ENCODE measurements around the gene AKR1B15.

The AKR1B15 gene

DNA sequence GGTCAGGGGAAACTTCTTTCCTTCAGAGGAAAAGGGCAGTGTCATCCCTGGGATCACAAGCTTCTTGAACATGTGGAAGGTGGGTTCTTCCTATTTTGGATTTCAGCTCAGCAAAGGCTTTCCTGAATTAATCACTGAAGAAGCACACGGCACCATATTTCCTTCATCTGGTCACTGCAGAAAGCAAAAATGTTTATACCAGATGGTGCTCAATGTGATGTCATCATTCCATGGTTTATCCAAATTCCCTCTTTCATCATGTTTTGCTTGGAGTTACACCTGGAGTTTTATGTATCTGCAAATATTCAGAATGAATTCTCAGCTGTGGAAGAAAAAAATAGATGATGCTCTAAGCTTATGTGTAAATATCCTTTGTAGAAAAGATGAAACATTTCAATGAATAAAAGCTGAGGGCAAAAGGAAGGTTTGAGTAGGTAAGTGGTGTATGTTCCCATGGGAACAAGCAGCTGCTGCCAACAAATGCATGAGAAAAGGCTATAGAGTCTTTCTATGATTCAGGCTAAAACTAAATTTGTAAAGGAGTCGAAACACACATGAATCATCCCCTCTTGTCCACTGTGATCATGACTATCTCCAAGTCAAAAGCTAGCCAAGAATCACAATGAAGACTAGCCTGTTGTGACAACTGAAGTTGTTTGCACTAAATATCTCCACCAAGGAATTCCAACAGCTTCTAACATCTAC lies 70.9 kb downstream of the AKR1B15 start:
- no peak for DNase-seq

DNA sequence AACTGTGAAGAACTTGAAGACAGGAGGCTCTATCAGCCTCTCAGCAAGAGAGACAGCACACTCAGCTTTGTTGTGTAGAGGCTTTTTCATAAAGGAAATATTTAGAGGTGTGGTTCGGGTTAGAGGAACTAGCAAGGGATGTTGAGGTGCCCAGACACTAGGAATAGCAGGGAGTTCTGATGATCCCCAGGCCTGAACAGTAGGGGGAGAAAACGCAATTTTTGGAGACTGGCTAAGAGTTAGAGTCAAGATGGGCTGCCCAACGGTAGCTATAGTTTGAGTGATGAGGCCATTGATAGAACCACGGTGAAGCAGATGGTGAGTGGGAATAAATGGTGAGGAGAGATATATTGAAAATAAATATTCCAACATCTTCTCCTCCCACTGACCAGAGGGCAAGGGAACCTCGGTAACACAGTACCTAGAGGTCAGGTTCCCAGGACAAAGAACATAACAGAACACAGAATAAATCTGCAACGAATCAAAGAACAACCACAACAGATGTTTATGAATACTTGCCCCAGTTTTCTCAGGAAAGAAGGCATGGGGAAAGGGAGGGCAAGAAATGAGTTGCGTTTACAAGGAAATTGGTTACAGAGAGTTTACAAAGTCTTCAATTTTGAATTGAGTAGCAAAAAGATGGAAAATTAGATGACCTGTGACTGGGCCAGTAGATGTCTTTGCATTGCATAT lies 73.5 kb downstream of the AKR1B15 start:
- no peak for DNase-seq

DNA sequence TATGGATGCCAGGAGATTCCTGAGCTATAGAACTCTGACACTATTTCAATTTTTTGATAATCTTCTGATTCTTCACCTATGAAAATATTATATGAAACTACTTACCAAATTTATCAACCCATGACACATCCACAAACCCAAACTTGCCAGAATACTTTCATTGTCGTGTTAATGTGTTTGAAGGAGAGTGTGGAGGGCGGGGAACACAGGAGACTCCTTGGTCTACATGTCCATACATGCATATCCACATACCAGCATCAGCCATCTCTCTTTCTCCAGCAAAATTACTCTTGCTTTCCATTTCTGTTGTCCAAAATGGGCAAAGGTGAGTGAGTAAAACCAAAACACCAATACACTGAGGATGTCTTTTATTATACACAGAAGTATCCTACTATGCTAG lies 74.3 kb downstream of the AKR1B15 start:
- DNase-seq, result no peak

DNA sequence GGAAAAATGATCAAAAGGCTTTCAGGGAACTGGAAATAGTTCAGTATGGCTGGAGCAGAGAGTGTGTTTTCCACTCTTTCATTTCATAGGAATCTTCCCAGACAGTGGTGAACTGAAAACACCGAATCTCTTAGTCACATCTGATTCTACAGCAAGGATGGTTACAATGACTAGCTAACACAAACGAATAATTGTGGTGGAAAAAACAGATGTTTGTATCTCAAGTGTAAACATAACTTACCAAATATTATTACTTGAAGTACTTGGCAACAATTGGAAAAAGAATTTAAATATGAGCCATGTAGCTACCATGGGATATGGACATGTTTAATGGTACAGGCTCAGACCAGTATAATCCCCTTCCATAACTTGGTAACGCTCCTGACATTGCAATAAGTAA lies 76.6 kb downstream of the AKR1B15 start:
- no peak for DNase-seq

DNA sequence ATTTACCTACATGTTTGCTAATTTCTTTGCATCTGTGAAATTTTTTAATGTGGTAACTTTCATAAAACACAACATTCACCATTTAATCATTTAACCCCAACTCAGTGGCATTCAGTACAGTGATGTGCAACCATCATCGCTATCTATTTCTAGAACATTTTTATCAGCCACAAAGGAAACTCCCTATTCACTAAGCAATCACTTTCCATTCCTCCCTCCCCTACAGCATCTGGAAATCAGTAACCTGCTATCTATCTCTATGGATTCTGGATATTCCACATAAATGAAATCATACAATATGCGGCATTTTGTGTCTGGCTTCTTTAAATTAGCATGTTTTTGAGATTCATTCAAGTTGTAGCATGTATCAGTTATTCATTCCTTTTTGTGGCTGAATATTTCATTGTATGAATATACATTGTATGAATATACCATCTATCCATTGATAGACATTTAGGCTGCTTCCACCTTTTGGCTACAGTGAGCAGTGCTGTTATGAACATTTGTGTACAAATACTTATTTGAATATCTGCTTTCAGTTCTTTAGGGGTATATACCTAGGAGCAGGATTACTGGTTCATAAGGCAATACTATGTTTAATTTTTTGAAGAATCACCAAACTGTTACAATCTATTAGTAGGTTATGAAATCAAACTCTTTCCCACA lies 78.3 kb downstream of the AKR1B15 start:
- no peak for DNase-seq

DNA sequence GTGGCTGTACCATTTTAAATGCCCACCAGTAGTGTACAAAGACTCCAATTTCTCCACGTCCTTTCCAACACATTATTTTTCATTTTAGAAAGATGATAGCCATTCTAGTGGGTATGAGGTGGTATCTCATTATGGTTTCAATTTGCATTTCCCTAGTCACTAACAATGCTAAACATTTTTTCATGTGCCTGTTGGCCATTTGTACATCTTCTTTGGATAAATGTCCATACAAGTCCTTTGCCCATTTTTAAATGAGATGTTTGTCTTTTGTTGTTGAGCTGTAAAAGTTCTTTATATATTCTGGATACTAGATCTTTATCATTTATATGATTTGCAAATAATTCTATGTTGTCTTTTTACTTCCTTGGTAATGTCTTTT lies 78.9 kb downstream of the AKR1B15 start:
- DNase-seq, result no peak

DNA sequence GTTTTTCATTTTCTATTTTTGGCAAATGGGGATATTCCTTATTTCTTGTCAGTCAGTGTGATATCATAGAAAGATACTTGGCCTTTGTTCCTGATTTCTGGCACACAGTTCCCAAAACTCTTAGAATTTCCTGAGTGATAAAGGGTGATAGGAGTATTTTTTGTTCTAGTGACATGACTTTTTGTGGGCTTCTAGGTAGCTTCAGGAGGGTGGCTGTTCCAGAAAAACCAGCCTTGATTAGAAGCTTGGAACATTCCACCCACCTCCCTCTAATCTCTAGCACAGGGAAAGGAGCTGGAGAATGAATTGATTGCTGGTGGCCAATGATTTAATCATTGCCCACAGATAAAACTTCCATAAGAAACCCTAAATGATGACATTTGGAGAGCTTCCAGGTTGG lies 80.5 kb downstream of the AKR1B15 start:
- DNase-seq, result no peak

All from CD4-positive, alpha-beta T cell treated with Interleukin-6 for 4 hours (primary cell).